Measurements from ENCODE around the gene N4BP2L2. TPM values are rescaled to one million over a fixed set of nuclear protein-coding genes. Genes with fewer than 3 reads are reported as not detected.

N4BP2L2 gene
- total RNA-seq, 2 experiments from 2014 or later, result 57.5 to 76.3 TPM

DNA sequence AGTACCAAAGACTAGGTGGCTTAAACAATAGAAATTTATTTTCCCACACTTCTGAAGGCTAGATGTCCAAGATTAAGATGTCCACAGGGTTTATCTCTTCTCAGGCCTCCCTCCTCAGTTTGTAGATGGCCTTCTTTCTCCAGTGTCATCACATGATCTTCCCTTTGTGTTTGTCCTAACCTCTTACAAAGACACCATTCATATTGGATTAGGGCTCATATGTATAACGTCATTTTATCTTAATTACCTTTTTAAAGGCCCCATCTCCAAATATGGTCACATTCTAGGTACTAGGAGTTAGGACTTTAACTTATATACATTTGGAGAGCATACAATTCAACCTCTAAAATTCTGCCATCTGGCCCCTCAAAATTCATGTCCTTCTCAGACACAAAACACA, 34.3 kb downstream of the N4BP2L2 start:
- H3K27ac ChIP-seq (ENCODE audit: low read depth, low read length, poor library complexity, severe bottlenecking), result no peak overlapping the region
- ChIA-PET POLR2A (no interaction called here), CTCF (ENCODE audit: unreplicated experiment) (no interaction called here)
- H3K9me3 ChIP-seq (ENCODE audit: low read length), result no peaks in the 10 kb centered on the region
- no peak overlapping the region for H2AFZ ChIP-seq (ENCODE audit: low read length)
- no peak overlapping the region for H3K4me3 ChIP-seq (ENCODE audit: low read depth, low read length, poor library complexity, severe bottlenecking)
- H3K4me1 ChIP-seq (ENCODE audit: insufficient read depth, low read length, poor library complexity, severe bottlenecking), result no peaks in the 10 kb centered on the region
- BruUV-seq (replicated peaks), result no TSS peak
- peaks cover 1% of the 10 kb centered on the region; the same call in 1 of the 2 replicates for H3K9me2 ChIP-seq (ENCODE audit: insufficient read depth, low read length)
- TF ChIP-seq EZH2phosphoT487 (IDR thresholded peaks at IDR 0.05; ENCODE audit: borderline replicate concordance, low read depth, low read length), result no peak
- TF ChIP-seq, protein P1, sequence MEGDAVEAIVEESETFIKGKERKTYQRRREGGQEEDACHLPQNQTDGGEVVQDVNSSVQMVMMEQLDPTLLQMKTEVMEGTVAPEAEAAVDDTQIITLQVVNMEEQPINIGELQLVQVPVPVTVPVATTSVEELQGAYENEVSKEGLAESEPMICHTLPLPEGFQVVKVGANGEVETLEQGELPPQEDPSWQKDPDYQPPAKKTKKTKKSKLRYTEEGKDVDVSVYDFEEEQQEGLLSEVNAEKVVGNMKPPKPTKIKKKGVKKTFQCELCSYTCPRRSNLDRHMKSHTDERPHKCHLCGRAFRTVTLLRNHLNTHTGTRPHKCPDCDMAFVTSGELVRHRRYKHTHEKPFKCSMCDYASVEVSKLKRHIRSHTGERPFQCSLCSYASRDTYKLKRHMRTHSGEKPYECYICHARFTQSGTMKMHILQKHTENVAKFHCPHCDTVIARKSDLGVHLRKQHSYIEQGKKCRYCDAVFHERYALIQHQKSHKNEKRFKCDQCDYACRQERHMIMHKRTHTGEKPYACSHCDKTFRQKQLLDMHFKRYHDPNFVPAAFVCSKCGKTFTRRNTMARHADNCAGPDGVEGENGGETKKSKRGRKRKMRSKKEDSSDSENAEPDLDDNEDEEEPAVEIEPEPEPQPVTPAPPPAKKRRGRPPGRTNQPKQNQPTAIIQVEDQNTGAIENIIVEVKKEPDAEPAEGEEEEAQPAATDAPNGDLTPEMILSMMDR (conservative IDR thresholded peaks at IDR 0.05; ENCODE audit: low read length), result no peak
- no peaks in the 10 kb centered on the region for H3K36me3 ChIP-seq (ENCODE audit: insufficient read depth, low read length)
- H3K4me2 ChIP-seq (ENCODE audit: low read length), result no peak overlapping the region
- H4K20me1 ChIP-seq (ENCODE audit: insufficient read depth, low read length), result no peaks in the 10 kb centered on the region
- H3K79me2 ChIP-seq (ENCODE audit: insufficient read depth, low read depth, low read length), result no peaks in the 10 kb centered on the region
- DNase-seq (ENCODE audit: low spot score), result no peak
- intact Hi-C loops (cut with micrococcal nuclease; ENCODE audit: unreplicated experiment), result no loop called here

- H3K9me3 ChIP-seq (ENCODE audit: low read length), result no peaks in the 10 kb centered on the region
- H2AFZ ChIP-seq (ENCODE audit: low read length), result no peak overlapping the region
- intact Hi-C loops (cut with micrococcal nuclease; ENCODE audit: unreplicated experiment), result no loop called here
- POLR2A ChIA-PET, result interaction anchor here (0.6 to 1.1 kb wide), 4 partner anchors 9 to 1206 kb away, joined by 3 to 6 read pairs (median 3); no protein-coding TSS in a partner anchor
- no peaks in the 10 kb centered on the region for H3K79me2 ChIP-seq (ENCODE audit: insufficient read depth, low read depth, low read length)
- no peak for DNase-seq (ENCODE audit: low spot score)
- H3K4me1 ChIP-seq (ENCODE audit: insufficient read depth, low read length, poor library complexity, severe bottlenecking), result no peaks in the 10 kb centered on the region
- no peaks in the 10 kb centered on the region for H3K36me3 ChIP-seq (ENCODE audit: insufficient read depth, low read length)
- TF ChIP-seq, protein P1 (conservative IDR thresholded peaks at IDR 0.05; ENCODE audit: low read length), result no peak
- no peak for TF ChIP-seq EZH2phosphoT487 (IDR thresholded peaks at IDR 0.05; ENCODE audit: borderline replicate concordance, low read depth, low read length)
- no peaks in the 10 kb centered on the region for H3K9me2 ChIP-seq (ENCODE audit: insufficient read depth, low read length)
- no peaks in the 10 kb centered on the region for H4K20me1 ChIP-seq (ENCODE audit: insufficient read depth, low read length)
- no peak overlapping the region for H3K4me2 ChIP-seq (ENCODE audit: low read length)
- H3K4me3 ChIP-seq (ENCODE audit: low read depth, low read length, poor library complexity, severe bottlenecking), result no peak overlapping the region
- CTCF ChIA-PET (ENCODE audit: unreplicated experiment), result no interaction called here
- no peak overlapping the region for H3K27ac ChIP-seq (ENCODE audit: low read depth, low read length, poor library complexity, severe bottlenecking)
- no TSS peak for BruUV-seq (replicated peaks)
These were observed 34.9 kb downstream of the N4BP2L2 start for GRCh38 chr13:32503727-32504126.

DNA sequence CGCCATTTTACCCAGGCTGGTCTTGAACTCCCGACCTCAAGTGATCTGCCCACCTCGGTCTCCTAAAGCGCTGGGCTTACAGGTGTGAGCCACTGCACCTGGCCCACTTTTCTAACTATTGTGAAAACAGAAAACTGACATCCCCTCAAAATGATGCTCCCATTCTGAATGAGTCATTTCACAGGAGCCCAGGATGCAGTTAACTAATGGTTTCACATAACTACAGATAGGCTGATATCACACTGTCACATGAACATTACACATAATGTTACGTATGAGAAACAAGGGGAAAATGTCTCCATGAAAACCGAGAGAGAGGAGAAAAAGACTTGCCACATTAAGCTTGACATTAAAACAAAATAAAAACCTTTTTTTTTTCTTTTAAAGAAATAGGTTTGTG, 37.5 kb downstream of the N4BP2L2 start:
- H3K4me2 ChIP-seq (ENCODE audit: low read length), result no peak overlapping the region
- H2AFZ ChIP-seq (ENCODE audit: low read length), result no peak overlapping the region
- intact Hi-C loops (cut with micrococcal nuclease; ENCODE audit: unreplicated experiment), result no loop called here
- H3K79me2 ChIP-seq (ENCODE audit: insufficient read depth, low read depth, low read length), result no peaks in the 10 kb centered on the region
- no peaks in the 10 kb centered on the region for H4K20me1 ChIP-seq (ENCODE audit: insufficient read depth, low read length)
- ChIA-PET POLR2A (interaction anchor here (0.7 kb wide), 1 partner anchor 696 kb away, joined by 4 read pairs; no protein-coding TSS in a partner anchor), CTCF (ENCODE audit: unreplicated experiment) (no interaction called here)
- no peak overlapping the region for H3K4me3 ChIP-seq (ENCODE audit: low read depth, low read length, poor library complexity, severe bottlenecking)
- H3K9me2 ChIP-seq (ENCODE audit: insufficient read depth, low read length), result no peaks in the 10 kb centered on the region
- DNase-seq (ENCODE audit: low spot score), result no peak
- H3K27ac ChIP-seq (ENCODE audit: low read depth, low read length, poor library complexity, severe bottlenecking), result no peak overlapping the region
- TF ChIP-seq, protein P1 (conservative IDR thresholded peaks at IDR 0.05; ENCODE audit: low read length), result no peak
- TF ChIP-seq EZH2phosphoT487 (IDR thresholded peaks at IDR 0.05; ENCODE audit: borderline replicate concordance, low read depth, low read length), result no peak
- no peaks in the 10 kb centered on the region for H3K36me3 ChIP-seq (ENCODE audit: insufficient read depth, low read length)
- no peaks in the 10 kb centered on the region for H3K9me3 ChIP-seq (ENCODE audit: low read length)
- no TSS peak for BruUV-seq (replicated peaks)
- H3K4me1 ChIP-seq (ENCODE audit: insufficient read depth, low read length, poor library complexity, severe bottlenecking), result no peaks in the 10 kb centered on the region

Data from OCI-LY7 (cell line).